ENCODE results near the gene ARID3C. TPM values are rescaled to one million over a fixed set of nuclear protein-coding genes. Genes with fewer than 3 reads are reported as not detected.

Gene ARID3C
- total and polyA plus RNA-seq, 2 of the 8 experiments (the other 6 are each of a cell fraction or from before 2014, with no cell fraction given): 0.08 TPM; not detected in 1

DNA sequence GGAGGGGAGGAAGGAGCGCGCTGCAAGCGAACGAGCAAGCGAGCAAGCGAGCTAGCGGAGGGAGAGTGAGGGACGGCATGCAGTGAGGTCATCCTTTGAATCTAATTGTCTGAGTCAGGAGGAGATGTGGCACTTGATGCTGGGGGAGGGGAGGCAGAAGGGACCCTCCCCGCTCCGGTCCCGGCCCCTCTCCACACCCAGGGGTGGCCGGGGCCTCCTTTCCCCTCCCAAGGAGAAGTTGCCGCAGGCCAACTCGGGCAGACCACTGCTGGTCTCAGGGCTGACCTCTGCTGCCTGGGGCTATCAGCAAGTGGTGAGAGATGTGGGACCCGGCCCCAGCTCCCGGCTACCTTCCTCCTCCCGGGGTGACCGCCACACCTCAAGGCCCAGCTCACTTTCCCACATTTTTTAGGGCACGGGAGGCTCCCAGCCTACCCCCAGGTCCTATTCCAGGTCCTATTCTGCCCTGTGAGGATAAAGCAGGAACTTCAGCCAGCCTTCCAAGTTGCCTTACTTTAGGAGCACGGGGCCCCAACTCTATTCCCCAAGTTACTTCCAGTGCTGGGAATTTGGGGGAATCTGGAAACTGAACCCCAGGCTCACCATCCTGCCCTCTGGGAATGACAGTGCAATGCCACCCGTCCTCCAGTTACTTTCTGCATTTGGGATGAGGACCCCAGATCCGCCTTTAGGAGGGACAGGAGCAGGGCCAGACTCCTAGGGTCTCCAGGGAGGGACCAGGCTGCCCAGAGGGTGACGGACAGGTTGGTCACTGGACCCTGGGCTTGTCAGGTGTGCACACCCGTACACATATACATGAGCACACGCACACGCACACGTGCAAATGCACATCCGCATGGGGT is 50.4 kb downstream of the ARID3C start (continued):
- TF ChIP-seq TAF7 (optimal IDR thresholded peaks at IDR 0.05; ENCODE audit: borderline replicate concordance, low read depth, low read length) (no peak), CHD1 (IDR thresholded peaks at IDR 0.05; ENCODE audit: low read depth, low read length) (no peak), TCF12 (IDR thresholded peaks at IDR 0.05; ENCODE audit: low read depth, low read length) (no peak), POLR2A (IDR thresholded peaks at IDR 0.05; ENCODE audit: control extremely low read depth in 1 of 2, low read depth in 2 of 2, low read length in 2 of 2) (no peak), SAP30 (IDR thresholded peaks at IDR 0.05; ENCODE audit: insufficient read depth, insufficient replicate concordance, low read length) (no peak), TEAD4 (IDR thresholded peaks at IDR 0.05; ENCODE audit: low read depth, low read length) (no peak), BRCA1 (IDR thresholded peaks at IDR 0.05; ENCODE audit: low read depth, low read length) (no peak), CBX5 (IDR thresholded peaks at IDR 0.05; ENCODE audit: low read depth, low read length) (no peak), SIN3A (conservative IDR thresholded peaks at IDR 0.05 in 1 of 2, IDR thresholded peaks at IDR 0.05 in 1 of 2; ENCODE audit: low read depth in 1 of 2, low read length in 2 of 2) (no peak; a peak in 1 of 4 replicates), GTF2F1 (IDR thresholded peaks at IDR 0.05; ENCODE audit: borderline replicate concordance, low read depth, low read length) (no peak), CTBP2 (IDR thresholded peaks at IDR 0.05; ENCODE audit: borderline replicate concordance, insufficient read depth, insufficient read length, low read length) (no peak), RAD21 (IDR thresholded peaks at IDR 0.05 in 1 of 2, conservative IDR thresholded peaks at IDR 0.05 in 1 of 2; ENCODE audit: low read depth in 2 of 2, low read length in 2 of 2) (no peak)
- TF ChIP-seq, protein P1, sequence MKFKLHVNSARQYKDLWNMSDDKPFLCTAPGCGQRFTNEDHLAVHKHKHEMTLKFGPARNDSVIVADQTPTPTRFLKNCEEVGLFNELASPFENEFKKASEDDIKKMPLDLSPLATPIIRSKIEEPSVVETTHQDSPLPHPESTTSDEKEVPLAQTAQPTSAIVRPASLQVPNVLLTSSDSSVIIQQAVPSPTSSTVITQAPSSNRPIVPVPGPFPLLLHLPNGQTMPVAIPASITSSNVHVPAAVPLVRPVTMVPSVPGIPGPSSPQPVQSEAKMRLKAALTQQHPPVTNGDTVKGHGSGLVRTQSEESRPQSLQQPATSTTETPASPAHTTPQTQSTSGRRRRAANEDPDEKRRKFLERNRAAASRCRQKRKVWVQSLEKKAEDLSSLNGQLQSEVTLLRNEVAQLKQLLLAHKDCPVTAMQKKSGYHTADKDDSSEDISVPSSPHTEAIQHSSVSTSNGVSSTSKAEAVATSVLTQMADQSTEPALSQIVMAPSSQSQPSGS (IDR thresholded peaks at IDR 0.05; ENCODE audit: low read length): no peak
- TF ChIP-seq, protein P2, sequence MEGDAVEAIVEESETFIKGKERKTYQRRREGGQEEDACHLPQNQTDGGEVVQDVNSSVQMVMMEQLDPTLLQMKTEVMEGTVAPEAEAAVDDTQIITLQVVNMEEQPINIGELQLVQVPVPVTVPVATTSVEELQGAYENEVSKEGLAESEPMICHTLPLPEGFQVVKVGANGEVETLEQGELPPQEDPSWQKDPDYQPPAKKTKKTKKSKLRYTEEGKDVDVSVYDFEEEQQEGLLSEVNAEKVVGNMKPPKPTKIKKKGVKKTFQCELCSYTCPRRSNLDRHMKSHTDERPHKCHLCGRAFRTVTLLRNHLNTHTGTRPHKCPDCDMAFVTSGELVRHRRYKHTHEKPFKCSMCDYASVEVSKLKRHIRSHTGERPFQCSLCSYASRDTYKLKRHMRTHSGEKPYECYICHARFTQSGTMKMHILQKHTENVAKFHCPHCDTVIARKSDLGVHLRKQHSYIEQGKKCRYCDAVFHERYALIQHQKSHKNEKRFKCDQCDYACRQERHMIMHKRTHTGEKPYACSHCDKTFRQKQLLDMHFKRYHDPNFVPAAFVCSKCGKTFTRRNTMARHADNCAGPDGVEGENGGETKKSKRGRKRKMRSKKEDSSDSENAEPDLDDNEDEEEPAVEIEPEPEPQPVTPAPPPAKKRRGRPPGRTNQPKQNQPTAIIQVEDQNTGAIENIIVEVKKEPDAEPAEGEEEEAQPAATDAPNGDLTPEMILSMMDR (IDR thresholded peaks at IDR 0.05; ENCODE audit: control extremely low read depth in 1 of 3, insufficient read depth in 1 of 3, low read depth in 1 of 3, low read length in 3 of 3): peak in 1 of 3 experiments; percentile 6; a peak in 1 of 4 replicates
